COLO668 (cell line): ENCODE results near the gene HACL1.
A peak's percentile ranks its signal among the peaks of the same experiment; 100 is the strongest.
"Not testable (repeated sequence)": the region's sequence is repeated elsewhere in the genome, so short reads cannot be mapped to it uniquely, and the experiment has no call there.

ENCODE experiments used
- DNase-seq: peaks from one replicate; lab custom pipeline; 2025; ENCODE audit not compliant: unreplicated experiment; lab: John Stamatoyannopoulos, UW

The HACL1 gene

GRCh38 chr3:15630646-15631350 is 29.4 kb upstream of the HACL1 start:
- no peak for DNase-seq

DNA sequence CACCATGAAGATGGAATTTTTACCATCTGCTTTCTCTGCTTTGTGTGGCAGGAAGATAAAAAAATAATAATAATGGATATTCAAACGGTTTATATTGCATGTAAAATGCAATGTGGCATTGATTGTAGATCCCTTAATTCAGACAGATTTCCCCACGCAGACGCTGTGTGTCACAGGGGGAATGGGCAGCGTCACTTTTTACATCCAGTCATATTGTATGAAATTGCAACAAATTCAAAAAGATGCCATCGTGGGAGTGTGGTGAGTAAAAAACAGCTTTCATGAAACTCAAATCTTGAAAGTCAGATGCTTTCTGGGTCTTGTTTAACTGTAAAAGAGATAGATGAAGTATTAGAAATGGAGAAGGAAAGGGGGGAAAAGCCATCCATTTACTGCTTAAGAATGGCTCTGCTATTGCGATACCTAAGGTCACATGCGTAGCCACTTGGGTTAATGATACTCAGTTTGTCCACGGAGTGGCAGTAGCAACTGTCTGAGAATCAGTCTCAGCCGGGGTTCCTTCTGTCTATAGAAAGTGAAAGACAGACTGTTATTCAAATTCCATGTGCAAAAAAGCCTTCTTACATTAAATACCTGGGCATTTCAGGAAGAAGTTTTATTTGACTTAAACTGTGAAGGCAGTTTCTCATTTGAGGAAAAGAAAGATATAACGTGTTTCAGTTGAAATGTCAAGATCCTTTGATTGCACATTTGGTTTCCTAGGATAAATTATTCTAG is 28.7 kb upstream of the HACL1 start:
- peak; percentile 4 for DNase-seq

DNA sequence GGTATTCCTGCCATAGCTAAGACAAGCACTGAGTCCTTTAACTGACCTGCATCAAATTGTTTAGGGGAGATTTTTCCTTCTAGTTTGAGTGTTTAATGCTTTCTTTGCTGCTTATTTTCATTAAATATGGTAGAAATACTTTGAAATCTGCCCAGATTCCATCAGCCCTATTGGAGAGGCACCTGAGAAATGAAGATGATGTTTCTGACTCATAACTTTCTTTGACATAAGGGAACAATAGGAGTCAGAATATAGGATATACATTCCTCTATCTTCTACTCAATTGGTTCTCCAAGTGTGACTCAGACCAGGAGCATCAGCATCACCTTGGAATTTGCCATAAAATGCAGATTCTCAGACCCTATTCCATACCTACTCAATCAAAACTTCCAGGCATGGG is 27.6 kb upstream of the HACL1 start:
- DNase-seq: no peak

GRCh38 chr3:15623535-15624440 is 22.4 kb upstream of the HACL1 start:
- DNase-seq: no peak

DNA sequence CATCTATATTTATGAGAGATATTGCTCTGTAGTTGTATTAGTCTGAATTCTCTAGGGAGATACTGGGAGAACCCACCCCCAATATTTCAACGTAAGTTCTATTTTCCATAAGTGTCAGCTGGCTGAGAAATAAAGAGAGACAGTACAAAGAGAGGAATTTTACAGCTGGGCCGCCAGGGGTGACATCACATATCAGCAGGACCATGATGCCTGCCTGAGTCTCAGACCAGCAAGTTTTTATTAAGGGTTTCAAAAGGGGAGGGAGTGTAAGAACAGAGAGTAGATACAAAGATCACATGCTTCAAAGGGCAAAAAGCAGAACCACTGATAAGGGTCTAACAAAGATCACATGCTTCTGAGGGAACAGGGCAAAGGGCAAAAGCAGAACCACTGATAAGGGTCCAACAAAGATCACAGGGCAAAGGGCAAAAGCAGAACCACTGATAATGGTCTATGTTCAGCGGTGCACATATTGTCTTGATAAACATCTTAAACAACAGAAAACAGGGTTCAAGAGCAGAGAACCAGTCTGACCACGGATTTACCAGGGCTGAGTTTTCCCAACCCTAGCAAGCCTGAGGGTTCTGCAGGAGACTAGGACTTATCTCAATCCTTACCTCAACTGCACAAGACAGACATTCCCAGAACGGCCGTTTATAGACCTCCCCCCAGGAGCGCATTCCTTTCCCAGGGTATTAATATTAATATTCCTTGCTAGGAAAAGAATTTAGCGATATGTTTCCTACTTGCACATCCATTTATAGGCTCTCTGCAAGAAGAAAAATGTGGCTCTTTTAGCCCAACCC is 18.5 kb upstream of the HACL1 start:
- DNase-seq: not testable (repeated sequence)

GRCh38 chr3:15616053-15616452 is 14.7 kb upstream of the HACL1 start:
- no peak for DNase-seq

- DNase-seq: no peak
Measured at GRCh38 chr3:15614958-15615357, 13.6 kb upstream of the HACL1 start.

DNA sequence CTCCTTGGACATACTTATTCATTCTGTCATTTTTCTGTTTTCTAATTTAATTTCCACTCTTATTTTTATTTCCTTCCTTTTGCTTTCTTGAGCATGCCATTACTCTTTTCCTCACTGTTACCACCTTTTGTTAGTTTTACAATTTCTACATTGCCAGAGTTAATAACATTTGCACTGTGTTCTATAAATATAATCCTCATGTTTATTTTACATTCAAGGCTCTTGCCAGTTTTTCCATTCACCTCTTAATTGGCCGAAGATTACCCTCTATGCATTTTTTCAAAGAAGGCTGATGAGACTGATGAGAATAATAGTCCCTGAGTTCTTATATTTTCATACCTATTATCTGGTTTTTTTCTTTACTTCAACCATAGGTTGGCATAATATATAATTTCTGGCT is 10.6 kb upstream of the HACL1 start:
- no peak for DNase-seq

- DNase-seq: no peak
Measured at GRCh38 chr3:15611018-15611417, 9.6 kb upstream of the HACL1 start.

- DNase-seq: no peak
Measured at GRCh38 chr3:15610082-15610759, 8.9 kb upstream of the HACL1 start.

- DNase-seq: no peak
Measured at GRCh38 chr3:15606434-15606891, 5.1 kb upstream of the HACL1 start.

- not testable (repeated sequence) for DNase-seq
Measured at GRCh38 chr3:15604584-15604983, 3.2 kb upstream of the HACL1 start.

DNA sequence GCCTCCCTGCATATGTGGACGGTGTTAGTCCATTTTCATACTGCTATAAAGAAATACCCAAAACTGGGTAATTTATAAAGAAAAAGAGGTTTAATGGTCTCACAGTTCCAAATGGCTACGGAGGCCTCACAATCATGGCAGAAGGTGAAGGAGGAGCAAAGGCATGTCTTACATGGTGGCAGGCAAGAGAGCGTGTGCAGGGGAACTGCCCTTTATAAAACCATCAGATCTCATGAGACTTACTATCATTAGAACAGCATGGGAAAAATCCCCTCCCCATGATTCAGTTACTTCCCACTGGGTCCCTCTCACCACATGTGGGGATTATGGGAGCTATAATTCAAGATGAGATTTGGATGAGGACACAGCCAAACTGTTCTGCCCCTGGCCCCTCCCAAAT is 1.4 kb upstream of the HACL1 start:
- DNase-seq: not testable (repeated sequence)

DNA sequence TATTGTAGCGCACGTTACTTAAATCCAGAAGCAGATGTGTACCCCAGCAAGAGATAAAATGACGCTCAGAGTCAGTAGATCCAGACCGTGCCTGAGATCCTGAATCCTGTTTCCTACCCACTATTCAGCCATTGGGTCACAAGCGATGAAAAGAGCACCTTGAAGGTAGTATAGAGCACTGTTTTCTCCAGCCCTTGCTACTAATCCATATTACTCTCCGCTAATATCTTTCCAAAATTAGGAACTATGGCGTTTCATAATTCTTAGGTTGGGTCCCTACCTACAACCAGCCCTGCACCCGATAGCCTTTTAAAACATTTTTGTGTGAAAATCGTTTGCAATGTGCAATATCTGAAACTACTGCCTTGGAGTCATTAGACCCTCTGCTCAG is 772 bp upstream of the HACL1 start:
- no peak for DNase-seq

DNA sequence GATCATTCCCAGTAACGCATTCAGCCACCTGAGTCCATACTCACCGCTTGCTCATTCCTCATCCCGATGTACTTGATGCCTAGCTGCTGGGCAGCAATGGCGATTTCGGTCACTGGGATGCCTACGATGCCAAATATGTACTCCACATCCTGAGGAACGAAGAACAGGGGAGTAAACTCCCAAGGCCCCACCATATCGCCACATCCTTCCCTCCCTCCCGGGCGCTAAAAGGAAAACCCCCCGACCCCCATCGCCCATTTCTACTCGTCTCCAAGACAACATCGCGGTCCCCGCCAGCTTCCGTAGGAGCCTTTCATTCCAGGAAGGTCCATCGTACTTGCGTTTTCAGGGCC is 347 bp downstream of the HACL1 start:
- no peak for DNase-seq

GRCh38 chr3:15595955-15596354 is 5.4 kb downstream of the HACL1 start:
- no peak for DNase-seq

- no peak for DNase-seq
Measured at GRCh38 chr3:15592968-15593367, 8.4 kb downstream of the HACL1 start.

GRCh38 chr3:15591928-15592327 is 9.4 kb downstream of the HACL1 start:
- DNase-seq: no peak

DNA sequence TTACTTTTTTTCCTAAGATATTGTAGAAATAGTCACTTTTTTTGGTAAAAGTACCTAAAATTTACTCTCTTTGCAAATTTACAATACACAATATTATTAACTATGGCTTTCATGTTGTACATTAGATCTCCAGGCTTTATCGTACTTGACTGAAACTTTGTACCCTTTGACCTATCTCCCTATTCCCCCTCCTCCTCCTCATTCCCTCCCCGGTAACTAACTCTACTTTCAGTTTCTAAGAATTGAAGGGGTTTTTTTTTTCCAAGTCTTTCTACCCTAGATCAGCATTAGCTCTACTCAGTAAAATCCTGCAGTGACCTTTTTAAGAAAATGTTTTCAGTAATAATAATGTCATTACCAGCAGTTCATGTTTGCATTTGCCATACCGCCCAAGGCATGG is 10.1 kb downstream of the HACL1 start:
- DNase-seq: no peak

GRCh38 chr3:15585111-15585845 is 16.1 kb downstream of the HACL1 start:
- no peak for DNase-seq
